Measurements from ENCODE around the gene ATP6V1B1. TPM values are rescaled to one million over a fixed set of nuclear protein-coding genes. Genes with fewer than 3 reads are reported as not detected.

The ATP6V1B1 gene
- total RNA-seq, 1 donor from 2014 or later = not detected

DNA sequence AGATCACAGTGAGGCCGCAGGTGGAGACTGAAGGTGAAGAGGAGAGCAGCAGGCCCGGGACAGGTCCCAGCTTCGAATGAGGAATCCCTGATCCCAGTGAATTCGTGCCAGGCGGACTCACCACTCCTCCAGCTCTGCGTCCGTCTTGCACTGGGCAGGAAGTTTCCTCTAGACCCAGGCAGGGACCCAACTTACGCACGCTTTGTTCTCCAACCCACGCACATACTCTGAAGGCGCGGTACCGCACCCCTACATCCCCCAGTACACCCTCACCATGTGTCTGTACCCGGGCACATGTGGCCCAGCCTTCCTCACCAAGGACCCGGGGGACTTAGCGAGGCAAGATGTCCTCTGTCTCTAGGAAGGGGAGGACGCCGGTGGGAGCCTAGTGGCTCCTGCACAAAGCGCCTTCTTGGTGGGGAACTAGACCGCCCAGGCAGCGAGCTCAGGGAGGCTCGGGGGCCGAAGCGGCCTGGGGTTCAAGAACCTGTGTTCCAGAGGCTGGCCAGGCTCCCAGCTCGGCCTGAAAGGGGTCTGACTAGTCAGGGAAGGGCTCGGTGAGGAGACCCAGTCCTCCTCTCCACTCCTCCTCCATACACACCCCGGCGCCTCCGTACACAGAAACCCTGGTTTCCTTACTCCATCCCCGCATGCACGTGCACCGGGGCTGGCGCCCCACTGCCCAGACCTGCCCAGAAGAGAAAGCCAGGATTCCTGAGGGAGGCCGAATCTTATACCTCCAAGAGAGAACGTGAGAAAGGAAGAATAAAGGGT, 38.3 kb upstream of the ATP6V1B1 start:
- TF ChIP-seq, protein P1, sequence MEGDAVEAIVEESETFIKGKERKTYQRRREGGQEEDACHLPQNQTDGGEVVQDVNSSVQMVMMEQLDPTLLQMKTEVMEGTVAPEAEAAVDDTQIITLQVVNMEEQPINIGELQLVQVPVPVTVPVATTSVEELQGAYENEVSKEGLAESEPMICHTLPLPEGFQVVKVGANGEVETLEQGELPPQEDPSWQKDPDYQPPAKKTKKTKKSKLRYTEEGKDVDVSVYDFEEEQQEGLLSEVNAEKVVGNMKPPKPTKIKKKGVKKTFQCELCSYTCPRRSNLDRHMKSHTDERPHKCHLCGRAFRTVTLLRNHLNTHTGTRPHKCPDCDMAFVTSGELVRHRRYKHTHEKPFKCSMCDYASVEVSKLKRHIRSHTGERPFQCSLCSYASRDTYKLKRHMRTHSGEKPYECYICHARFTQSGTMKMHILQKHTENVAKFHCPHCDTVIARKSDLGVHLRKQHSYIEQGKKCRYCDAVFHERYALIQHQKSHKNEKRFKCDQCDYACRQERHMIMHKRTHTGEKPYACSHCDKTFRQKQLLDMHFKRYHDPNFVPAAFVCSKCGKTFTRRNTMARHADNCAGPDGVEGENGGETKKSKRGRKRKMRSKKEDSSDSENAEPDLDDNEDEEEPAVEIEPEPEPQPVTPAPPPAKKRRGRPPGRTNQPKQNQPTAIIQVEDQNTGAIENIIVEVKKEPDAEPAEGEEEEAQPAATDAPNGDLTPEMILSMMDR (IDR thresholded peaks at IDR 0.05; ENCODE audit: insufficient read depth, low read length, severe bottlenecking) = no peak
- H3K27me3 ChIP-seq (ENCODE audit: control insufficient read depth, insufficient read depth, low read length) = peaks cover 45% of the 10 kb centered on the region
- no peak for FAIRE-seq
- H3K36me3 ChIP-seq (ENCODE audit: control insufficient read depth, insufficient read depth, low read length) = no peaks in the 10 kb centered on the region
- no peak overlapping the region for H3K4me3 ChIP-seq (ENCODE audit: low read depth, low read length)
- no peak for DNase-seq (ENCODE audit: low read depth)

DNA sequence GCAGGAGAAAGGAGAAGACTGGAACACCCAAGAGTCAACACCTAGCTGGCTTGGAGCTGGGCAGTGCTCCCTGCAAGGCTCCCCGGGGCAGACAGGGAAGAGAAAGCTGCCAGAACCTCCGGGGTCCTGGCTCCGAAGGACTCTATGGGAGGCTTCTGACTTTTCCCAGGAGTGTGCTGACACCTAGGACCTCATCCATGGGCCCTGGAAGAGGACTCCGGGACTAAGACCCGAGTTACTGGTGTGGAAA, 37.8 kb upstream of the ATP6V1B1 start:
- no peak for FAIRE-seq
- Histone ChIP-seq H3K36me3 (ENCODE audit: control insufficient read depth, insufficient read depth, low read length) (no peaks in the 10 kb centered on the region), H3K27me3 (ENCODE audit: control insufficient read depth, insufficient read depth, low read length) (peaks cover 45% of the 10 kb centered on the region), H3K4me3 (ENCODE audit: low read depth, low read length) (no peak overlapping the region)
- DNase-seq (ENCODE audit: low read depth) = no peak
- TF ChIP-seq, protein P1 (IDR thresholded peaks at IDR 0.05; ENCODE audit: insufficient read depth, low read length, severe bottlenecking) = no peak

DNA sequence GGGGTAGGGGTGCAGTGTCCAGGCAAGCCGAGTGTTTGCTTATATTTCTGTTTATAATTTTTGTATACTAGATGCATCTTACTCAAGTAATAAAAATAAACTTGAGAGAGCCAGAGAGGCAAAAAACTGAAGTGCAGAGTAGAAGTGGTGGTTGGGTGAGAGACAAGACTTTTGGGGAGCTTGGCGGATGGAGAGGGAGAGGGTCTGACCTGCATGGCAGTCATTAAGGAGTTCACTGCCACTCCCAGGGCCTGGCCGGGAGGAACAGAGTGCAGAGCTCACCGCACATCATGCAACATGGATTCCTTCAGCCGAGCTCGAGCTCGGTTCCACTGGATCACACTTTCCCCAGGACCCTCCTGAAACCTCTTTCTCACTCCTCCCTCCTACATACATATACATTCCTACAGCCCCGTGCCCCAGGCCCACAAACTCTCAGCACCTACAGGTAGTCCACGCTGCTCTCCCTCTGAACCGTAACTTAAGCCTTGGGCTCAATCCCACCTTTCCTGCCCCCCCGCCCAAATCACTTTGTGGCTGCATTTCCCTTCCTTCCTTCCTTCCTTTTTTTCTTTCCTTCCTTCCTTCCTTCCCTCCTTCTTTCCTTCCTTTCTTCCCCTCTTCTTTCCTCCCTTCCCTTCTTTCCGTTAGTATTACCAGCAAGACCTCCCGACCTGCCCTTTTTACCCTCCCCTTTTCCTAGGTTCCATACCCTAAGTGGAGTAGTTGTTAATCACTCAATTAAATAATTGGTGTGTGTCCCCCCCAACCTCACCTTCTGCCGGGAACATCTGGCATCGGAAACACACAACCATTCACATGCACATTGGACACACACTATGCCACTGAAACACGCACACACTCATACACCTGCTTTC, 37.1 kb upstream of the ATP6V1B1 start:
- TF ChIP-seq, protein P1 (IDR thresholded peaks at IDR 0.05; ENCODE audit: insufficient read depth, low read length, severe bottlenecking) = no peak
- DNase-seq (ENCODE audit: low read depth) = no peak
- no peak for FAIRE-seq
- Histone ChIP-seq H3K4me3 (ENCODE audit: low read depth, low read length) (no peak overlapping the region), H3K27me3 (ENCODE audit: control insufficient read depth, insufficient read depth, low read length) (peaks cover 42% of the 10 kb centered on the region), H3K36me3 (ENCODE audit: control insufficient read depth, insufficient read depth, low read length) (no peaks in the 10 kb centered on the region)

DNA sequence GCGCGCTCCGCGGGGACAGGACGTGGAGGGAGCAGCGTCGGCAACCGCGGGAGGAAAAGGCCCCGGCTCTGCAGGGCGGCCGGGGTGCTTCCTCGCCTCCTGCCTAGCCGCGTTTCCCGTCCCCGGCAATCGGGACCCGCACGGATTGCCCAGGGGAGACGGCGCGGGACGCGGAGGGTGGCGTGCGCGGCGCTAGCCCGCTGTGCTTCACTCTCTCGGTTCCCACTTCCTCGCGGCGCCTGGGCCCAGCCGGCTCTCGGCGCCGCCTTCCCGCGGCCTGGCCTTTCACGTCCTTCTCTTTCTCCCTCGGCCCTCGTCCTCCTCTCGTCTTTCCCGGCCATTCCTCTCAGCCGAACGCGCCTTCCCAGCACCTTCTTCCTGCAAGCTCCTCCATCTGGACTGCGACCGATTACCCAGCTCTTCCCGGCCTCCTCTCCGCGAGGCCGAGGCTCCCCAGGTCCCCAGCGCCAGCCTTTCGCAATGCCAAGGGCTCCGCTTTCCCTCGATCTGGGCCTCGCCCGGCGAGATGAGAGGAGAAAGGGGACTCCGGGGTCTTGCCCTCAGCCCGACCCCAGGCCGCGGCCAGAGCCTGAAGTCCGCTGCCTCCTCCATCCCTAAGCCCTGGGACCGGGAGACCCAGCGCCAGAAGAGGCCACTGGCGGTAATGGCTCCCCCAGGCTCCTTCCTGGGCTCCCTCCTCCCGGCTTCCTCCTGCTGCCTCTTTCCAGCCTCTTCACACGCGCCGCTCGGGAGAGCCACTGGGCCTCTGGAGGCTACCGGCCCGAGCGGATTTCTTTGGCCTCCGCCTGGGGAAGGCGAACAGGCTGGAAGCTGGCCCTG, 34.3 kb upstream of the ATP6V1B1 start:
- Histone ChIP-seq H3K36me3 (ENCODE audit: control insufficient read depth, insufficient read depth, low read length) (no peaks in the 10 kb centered on the region), H3K27me3 (ENCODE audit: control insufficient read depth, insufficient read depth, low read length) (peaks cover 41% of the 10 kb centered on the region), H3K4me3 (ENCODE audit: low read depth, low read length) (peak overlapping the region; percentile 42)
- FAIRE-seq = no peak
- TF ChIP-seq, protein P1 (IDR thresholded peaks at IDR 0.05; ENCODE audit: insufficient read depth, low read length, severe bottlenecking) = no peak
- DNase-seq (ENCODE audit: low read depth) = no peak

DNA sequence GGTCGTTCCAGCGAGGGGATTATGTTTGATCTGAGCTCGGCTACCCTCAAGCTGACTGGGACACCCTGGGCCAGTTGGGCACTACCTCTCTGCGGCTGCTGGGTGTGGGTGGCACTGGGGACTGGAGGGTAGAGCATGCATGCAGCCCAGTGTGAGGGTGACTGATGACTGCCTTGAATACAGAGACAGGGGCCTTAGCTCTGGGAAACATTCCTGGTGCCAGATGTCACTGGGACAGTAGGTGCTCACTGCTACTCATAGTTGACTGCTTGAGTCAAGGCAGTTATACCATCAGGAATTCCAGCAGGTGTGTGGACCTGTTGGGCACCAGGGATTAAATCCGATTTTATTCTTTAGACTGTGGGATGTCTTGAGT, 33.6 kb upstream of the ATP6V1B1 start:
- FAIRE-seq (peak; percentile 18), DNase-seq (ENCODE audit: low read depth) (no peak)
- Histone ChIP-seq H3K27me3 (ENCODE audit: control insufficient read depth, insufficient read depth, low read length) (peaks cover 46% of the 10 kb centered on the region), H3K4me3 (ENCODE audit: low read depth, low read length) (no peak overlapping the region), H3K36me3 (ENCODE audit: control insufficient read depth, insufficient read depth, low read length) (no peaks in the 10 kb centered on the region)
- TF ChIP-seq, protein P1 (IDR thresholded peaks at IDR 0.05; ENCODE audit: insufficient read depth, low read length, severe bottlenecking) = no peak

Data from bronchial epithelial cell (primary cell).